ENCODE results near the gene SYNRG.
"Not testable (repeated sequence)": the region's sequence is repeated elsewhere in the genome, so short reads cannot be mapped to it uniquely, and the experiment has no call there.

The SYNRG gene

DNA sequence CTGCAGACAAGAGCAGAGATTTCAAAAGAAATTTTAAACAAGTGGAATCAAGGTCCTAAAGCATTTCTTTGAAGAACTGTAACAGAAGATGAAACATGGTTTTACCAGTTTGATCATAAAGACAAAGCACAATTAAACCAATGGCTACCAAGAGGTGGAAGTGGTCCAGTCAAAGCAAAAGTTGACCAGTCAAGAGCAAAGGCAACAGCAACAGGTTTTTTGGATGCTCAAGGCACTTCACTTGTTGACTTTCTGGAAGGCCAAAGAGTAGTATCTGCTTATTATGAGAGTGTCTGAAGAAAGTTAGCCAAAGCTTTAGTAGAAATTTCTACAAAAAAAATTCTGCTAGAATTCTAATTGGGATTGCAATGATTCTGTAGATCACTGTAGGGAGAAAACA is 28.7 kb upstream of the SYNRG start:
- Histone ChIP-seq H3K9me3 (ENCODE audit: control insufficient read depth, insufficient read depth, low read length) (no peaks in the 10 kb centered on the region), H3K4me3 (ENCODE audit: low read depth, low read length) (no peak overlapping the region), H3K9ac (ENCODE audit: low read depth, low read length) (no peak overlapping the region), H3K36me3 (ENCODE audit: control insufficient read depth, insufficient read depth, low read length) (peaks cover 75% of the 10 kb centered on the region), H3K4me1 (ENCODE audit: control insufficient read depth, insufficient read depth, low read length) (peaks cover 3% of the 10 kb centered on the region; the same call in 1 of the 2 replicates), H3K27me3 (ENCODE audit: control insufficient read depth, insufficient read depth, low read length) (no peaks in the 10 kb centered on the region), H3K27ac (ENCODE audit: low read depth, low read length) (no peak overlapping the region)

DNA sequence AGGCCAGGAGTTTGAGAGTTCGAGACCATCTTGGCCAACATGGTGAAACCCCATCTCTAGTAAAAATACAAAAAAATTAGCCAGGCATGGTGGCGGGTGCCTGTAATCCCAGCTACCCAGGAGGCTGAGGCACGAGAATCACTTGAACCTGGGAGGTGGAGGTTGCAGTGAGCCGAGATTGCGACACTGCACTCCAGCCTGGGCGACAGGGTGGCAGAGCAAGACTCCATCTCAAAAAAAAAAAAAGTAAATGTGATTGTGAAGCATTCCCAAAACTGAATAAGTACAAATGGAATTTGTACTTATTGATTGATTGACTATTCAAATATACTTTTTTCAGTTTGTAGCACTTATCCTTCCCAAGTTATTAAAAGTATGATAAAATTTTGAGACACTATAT is 7.2 kb upstream of the SYNRG start:
- not testable (repeated sequence) for H3K4me1 ChIP-seq (ENCODE audit: control insufficient read depth, insufficient read depth, low read length); H3K9ac ChIP-seq (ENCODE audit: low read depth, low read length); H3K4me3 ChIP-seq (ENCODE audit: low read depth, low read length); H3K27ac ChIP-seq (ENCODE audit: low read depth, low read length); H3K27me3 ChIP-seq (ENCODE audit: control insufficient read depth, insufficient read depth, low read length); H3K9me3 ChIP-seq (ENCODE audit: control insufficient read depth, insufficient read depth, low read length)
- H3K36me3 ChIP-seq (ENCODE audit: control insufficient read depth, insufficient read depth, low read length): peaks cover 89% of the 10 kb centered on the region

DNA sequence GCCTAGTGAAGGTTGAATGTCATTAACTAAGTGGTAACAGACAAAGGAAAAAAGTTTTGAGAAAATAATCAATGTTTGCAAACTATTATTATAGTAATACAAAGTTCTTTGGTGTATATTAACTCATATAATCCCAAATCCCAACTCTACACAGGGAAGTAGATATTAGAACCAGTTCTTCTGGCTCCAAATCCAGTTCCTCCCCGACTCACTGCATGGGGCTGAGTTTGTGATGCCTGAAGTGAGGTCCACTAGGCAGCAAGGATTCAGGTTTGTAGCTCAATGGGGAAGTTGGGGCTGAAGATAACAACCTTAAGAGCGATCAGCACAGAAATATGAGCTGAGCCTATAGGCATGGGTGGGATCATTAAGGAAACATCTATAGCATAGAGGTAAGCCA is 5.6 kb upstream of the SYNRG start:
- H3K4me1 ChIP-seq (ENCODE audit: control insufficient read depth, insufficient read depth, low read length): no peaks in the 10 kb centered on the region
- H3K36me3 ChIP-seq (ENCODE audit: control insufficient read depth, insufficient read depth, low read length): peaks cover 73% of the 10 kb centered on the region
- H3K27me3 ChIP-seq (ENCODE audit: control insufficient read depth, insufficient read depth, low read length): no peaks in the 10 kb centered on the region
- no peak overlapping the region for H3K4me3 ChIP-seq (ENCODE audit: low read depth, low read length)
- H3K9ac ChIP-seq (ENCODE audit: low read depth, low read length): no peak overlapping the region
- H3K27ac ChIP-seq (ENCODE audit: low read depth, low read length): no peak overlapping the region
- no peaks in the 10 kb centered on the region for H3K9me3 ChIP-seq (ENCODE audit: control insufficient read depth, insufficient read depth, low read length)

DNA sequence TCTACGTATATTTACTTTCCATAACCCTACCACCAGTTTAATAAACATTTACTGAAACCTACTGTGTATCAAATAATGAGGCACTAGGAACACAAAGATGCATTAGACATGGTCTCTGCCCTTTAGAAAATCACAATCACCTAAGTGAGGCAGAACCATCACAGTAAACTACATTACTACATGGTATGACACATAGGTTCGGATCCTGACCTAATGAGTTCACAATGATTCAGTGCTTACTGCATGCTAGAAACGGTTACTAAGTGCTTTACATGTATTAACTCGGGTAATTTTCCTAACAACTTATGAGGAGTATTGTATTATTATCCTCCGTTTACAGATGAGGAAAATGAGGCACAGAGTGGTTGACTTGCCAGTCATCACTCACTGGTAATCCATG is 5.2 kb upstream of the SYNRG start:
- no peak overlapping the region for H3K27ac ChIP-seq (ENCODE audit: low read depth, low read length)
- H3K36me3 ChIP-seq (ENCODE audit: control insufficient read depth, insufficient read depth, low read length): peaks cover 69% of the 10 kb centered on the region
- no peak overlapping the region for H3K4me3 ChIP-seq (ENCODE audit: low read depth, low read length)
- H3K9ac ChIP-seq (ENCODE audit: low read depth, low read length): no peak overlapping the region
- no peaks in the 10 kb centered on the region for H3K9me3 ChIP-seq (ENCODE audit: control insufficient read depth, insufficient read depth, low read length)
- no peaks in the 10 kb centered on the region for H3K27me3 ChIP-seq (ENCODE audit: control insufficient read depth, insufficient read depth, low read length)
- H3K4me1 ChIP-seq (ENCODE audit: control insufficient read depth, insufficient read depth, low read length): 0 out of 2 replicates have a peak, but pooled peaks cover 3% of the 10 kb centered on the region

DNA sequence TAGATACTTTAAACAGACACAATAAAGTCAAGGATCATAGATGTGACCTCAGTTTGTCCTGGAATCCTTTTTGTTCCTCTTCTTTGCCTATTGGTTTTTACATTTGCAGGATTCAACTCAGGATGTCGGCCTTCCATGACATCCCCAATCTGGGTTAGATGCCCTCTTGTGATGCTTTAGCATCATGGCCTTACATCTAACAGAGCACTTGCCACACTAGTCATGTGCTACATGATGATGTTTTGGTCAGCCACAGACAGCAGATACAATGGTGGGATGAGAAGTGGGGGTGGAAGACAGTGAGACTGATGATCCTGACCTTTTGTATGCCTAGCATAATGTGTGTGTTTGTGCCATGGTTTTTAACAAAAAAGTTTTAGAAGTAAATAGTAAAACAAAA is 1.8 kb upstream of the SYNRG start:
- no peaks in the 10 kb centered on the region for H3K9me3 ChIP-seq (ENCODE audit: control insufficient read depth, insufficient read depth, low read length)
- H3K4me3 ChIP-seq (ENCODE audit: low read depth, low read length): no peak overlapping the region
- peaks cover 8% of the 10 kb centered on the region for H3K4me1 ChIP-seq (ENCODE audit: control insufficient read depth, insufficient read depth, low read length)
- peaks cover 37% of the 10 kb centered on the region for H3K36me3 ChIP-seq (ENCODE audit: control insufficient read depth, insufficient read depth, low read length)
- no peaks in the 10 kb centered on the region for H3K27me3 ChIP-seq (ENCODE audit: control insufficient read depth, insufficient read depth, low read length)
- H3K9ac ChIP-seq (ENCODE audit: low read depth, low read length): no peak overlapping the region
- no peak overlapping the region for H3K27ac ChIP-seq (ENCODE audit: low read depth, low read length)

DNA sequence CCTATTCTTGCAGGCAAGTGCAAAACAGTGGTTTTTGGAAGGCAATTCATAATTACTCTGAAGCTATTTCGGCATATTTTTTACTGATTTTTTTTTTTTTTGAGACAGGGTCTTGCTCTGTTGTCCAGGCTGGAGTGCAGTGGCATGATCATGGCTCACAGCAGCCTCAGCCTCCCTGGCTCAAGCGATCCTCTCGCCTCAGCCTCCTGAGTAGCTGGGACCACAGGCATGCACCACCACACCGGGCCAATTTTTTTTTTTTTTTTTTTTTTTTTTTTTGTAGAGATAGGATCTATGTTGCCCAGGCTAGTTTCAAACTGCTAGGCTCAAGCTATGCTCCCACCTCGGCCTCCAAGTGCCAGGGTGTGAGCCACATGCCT is 813 bp upstream of the SYNRG start:
- not testable (repeated sequence) for H3K27me3 ChIP-seq (ENCODE audit: control insufficient read depth, insufficient read depth, low read length); H3K9me3 ChIP-seq (ENCODE audit: control insufficient read depth, insufficient read depth, low read length)
- peak overlapping the region; percentile 57 for H3K4me3 ChIP-seq (ENCODE audit: low read depth, low read length)
- H3K27ac ChIP-seq (ENCODE audit: low read depth, low read length): peak overlapping the region; percentile 88
- peaks cover 28% of the 10 kb centered on the region for H3K36me3 ChIP-seq (ENCODE audit: control insufficient read depth, insufficient read depth, low read length)
- H3K4me1 ChIP-seq (ENCODE audit: control insufficient read depth, insufficient read depth, low read length): peaks cover 15% of the 10 kb centered on the region
- H3K9ac ChIP-seq (ENCODE audit: low read depth, low read length): peak overlapping the region; percentile 75; the same call in 1 of the 2 replicates

DNA sequence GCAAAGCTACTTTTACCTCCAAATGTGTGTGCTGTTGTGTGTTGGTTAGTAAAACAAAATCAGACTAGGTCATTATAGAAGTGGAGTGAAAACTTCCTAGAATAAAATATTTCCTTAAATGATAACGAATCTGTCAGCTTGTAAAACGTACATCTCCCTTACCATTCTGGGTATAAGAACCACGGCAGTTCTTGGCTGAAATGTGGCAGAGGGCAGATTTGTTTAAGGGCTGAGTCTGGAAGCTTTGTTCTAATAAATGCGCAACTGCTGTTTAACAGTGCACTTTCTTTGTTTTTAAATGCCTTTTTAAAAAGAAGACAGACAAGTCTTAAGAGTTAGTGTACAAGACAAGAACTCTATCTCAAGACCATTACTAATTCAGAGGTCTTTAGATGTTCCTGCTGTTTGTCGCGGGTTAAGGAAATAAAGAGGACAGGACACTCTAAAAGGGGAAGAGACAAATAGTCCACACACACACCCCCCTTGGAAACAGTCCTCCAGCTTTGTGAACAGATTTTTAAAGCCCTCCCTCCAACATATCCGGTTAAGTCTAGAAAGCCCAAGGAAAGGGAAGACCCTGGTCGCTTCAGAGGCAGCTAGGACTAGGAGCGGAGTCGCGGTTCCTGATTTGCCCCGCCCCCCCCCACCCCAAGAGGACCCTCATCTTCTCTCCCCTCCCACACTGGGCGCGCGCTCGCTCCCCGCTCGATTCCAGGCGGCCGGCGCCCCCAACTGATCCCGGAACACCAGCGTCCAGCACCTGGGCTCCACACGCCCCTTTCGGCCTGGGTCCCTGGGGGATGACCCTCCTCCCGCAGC is 658 bp downstream of the SYNRG start:
- peak overlapping the region; percentile 93 for H3K4me3 ChIP-seq (ENCODE audit: low read depth, low read length)
- no peaks in the 10 kb centered on the region for H3K9me3 ChIP-seq (ENCODE audit: control insufficient read depth, insufficient read depth, low read length)
- peak overlapping the region; percentile 70 for H3K9ac ChIP-seq (ENCODE audit: low read depth, low read length)
- H3K27me3 ChIP-seq (ENCODE audit: control insufficient read depth, insufficient read depth, low read length): no peaks in the 10 kb centered on the region
- peaks cover 13% of the 10 kb centered on the region for H3K36me3 ChIP-seq (ENCODE audit: control insufficient read depth, insufficient read depth, low read length)
- H3K27ac ChIP-seq (ENCODE audit: low read depth, low read length): peak overlapping the region; percentile 90
- peaks cover 25% of the 10 kb centered on the region for H3K4me1 ChIP-seq (ENCODE audit: control insufficient read depth, insufficient read depth, low read length)

DNA sequence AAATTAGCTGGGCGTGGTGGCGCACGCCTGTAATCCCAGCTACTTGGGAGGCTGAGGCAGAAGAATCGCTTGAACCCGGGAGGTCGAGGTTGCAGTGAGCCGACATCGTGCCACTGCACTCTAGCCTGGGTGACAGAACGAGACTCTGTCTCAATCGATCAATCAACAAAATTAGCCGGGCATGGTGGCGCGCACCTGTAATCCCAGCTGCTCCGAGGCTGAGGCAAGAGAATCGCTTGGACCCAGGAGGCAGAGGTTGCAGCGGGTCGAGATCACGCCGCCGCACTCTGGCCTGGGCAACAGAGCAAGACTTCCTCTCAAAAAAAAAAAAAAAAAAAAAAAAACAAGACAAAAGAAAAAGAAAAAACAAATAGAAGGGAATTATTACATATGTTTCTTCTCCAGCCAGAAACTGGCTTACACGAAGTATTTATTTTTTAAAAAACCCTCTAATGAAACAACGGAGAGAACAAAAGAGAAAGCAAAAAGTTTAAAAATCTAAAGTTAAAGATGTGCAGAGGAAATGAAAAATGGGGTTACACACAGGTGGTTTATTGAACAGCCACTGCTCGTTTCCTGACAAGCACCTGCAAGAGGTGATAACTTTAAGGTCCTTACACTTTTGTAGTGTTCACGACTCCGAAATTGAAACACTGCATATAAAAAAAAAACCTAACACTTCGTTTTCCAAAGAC is 1.4 kb downstream of the SYNRG start:
- Histone ChIP-seq H3K27ac (ENCODE audit: low read depth, low read length) (no peak overlapping the region), H3K4me1 (ENCODE audit: control insufficient read depth, insufficient read depth, low read length) (peaks cover 25% of the 10 kb centered on the region), H3K4me3 (ENCODE audit: low read depth, low read length) (peak overlapping the region; percentile 93), H3K9me3 (ENCODE audit: control insufficient read depth, insufficient read depth, low read length) (no peaks in the 10 kb centered on the region), H3K36me3 (ENCODE audit: control insufficient read depth, insufficient read depth, low read length) (peaks cover 5% of the 10 kb centered on the region), H3K9ac (ENCODE audit: low read depth, low read length) (no peak overlapping the region), H3K27me3 (ENCODE audit: control insufficient read depth, insufficient read depth, low read length) (no peaks in the 10 kb centered on the region)

DNA sequence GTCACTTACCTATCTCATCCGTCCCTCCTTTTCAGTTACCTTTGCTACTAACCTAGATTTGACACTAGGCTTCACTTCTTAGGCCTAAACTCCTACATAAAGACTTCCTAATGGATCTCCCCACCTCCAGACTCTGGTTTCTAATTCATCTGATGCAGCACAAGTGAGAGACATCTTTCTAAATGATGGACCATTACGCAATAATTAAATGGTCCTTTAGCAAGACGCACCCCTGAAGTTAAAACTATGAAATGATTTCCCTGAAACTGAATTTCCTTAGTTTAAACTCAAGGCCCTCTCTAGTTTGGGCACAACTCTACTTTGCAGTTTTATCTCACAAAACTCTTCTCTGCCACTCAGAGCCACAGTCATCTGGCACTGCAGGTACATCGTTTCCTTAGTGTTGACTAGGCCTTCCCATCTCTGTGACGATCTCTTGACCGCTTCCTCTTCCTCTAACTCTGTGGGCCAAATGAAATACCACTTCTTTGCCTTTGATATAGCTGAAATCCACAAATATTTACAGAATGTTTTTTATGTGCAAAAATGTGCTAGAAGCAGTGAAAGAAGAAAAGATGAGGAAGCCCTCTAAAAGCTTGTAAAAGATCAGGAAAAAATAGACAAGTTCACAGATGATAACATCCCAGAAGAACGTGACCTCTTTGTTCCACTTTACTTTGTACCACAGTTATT is 3.3 kb downstream of the SYNRG start:
- peaks cover 25% of the 10 kb centered on the region for H3K4me1 ChIP-seq (ENCODE audit: control insufficient read depth, insufficient read depth, low read length)
- no peak overlapping the region for H3K4me3 ChIP-seq (ENCODE audit: low read depth, low read length)
- no peak overlapping the region for H3K9ac ChIP-seq (ENCODE audit: low read depth, low read length)
- H3K27ac ChIP-seq (ENCODE audit: low read depth, low read length): no peak overlapping the region
- no peaks in the 10 kb centered on the region; the same call in 1 of the 2 replicates for H3K36me3 ChIP-seq (ENCODE audit: control insufficient read depth, insufficient read depth, low read length)
- H3K27me3 ChIP-seq (ENCODE audit: control insufficient read depth, insufficient read depth, low read length): no peaks in the 10 kb centered on the region
- no peaks in the 10 kb centered on the region for H3K9me3 ChIP-seq (ENCODE audit: control insufficient read depth, insufficient read depth, low read length)

DNA sequence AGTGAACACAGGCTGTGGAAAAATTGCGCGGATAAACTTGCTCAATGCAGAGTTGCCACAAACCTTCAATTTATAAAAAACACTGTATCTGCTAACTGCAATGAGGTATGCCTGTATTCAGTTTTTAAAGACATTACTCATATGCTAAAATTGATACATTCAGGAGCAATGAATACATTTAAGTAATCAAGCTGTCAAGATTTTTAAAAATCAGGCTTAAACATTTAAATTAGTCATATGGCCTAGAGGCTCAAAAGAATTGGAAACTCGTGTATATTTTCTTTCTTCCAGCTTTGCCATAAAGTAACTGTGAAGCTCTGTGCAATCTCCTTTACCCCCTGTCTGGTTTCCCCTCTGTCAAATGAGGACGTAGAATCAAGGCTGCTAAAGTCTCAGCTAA is 4.1 kb downstream of the SYNRG start:
- no peak overlapping the region for H3K9ac ChIP-seq (ENCODE audit: low read depth, low read length)
- no peaks in the 10 kb centered on the region for H3K9me3 ChIP-seq (ENCODE audit: control insufficient read depth, insufficient read depth, low read length)
- no peak overlapping the region for H3K4me3 ChIP-seq (ENCODE audit: low read depth, low read length)
- H3K4me1 ChIP-seq (ENCODE audit: control insufficient read depth, insufficient read depth, low read length): peaks cover 25% of the 10 kb centered on the region
- H3K27ac ChIP-seq (ENCODE audit: low read depth, low read length): no peak overlapping the region
- no peaks in the 10 kb centered on the region for H3K27me3 ChIP-seq (ENCODE audit: control insufficient read depth, insufficient read depth, low read length)
- H3K36me3 ChIP-seq (ENCODE audit: control insufficient read depth, insufficient read depth, low read length): peaks cover 4% of the 10 kb centered on the region

DNA sequence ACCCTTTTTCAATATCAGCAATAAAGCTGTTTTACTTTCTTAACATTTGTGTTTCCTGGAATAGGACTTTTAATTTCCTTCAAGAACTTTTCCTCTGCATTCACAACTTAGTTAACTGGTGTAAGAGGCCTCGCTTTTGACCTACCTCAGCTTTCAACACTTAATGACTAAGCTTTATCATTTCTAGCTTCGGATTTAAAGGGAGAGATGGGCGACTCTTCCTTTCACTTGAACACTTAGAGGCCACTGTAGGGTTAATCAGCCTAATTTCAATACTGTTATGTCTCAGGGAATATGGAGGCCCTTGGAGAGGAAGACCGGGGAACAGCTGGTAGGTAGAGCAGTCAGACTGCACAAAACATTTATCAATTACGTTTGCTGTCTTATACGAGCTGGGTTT is 4.7 kb downstream of the SYNRG start:
- Histone ChIP-seq H3K4me3 (ENCODE audit: low read depth, low read length) (no peak overlapping the region), H3K27ac (ENCODE audit: low read depth, low read length) (no peak overlapping the region), H3K9ac (ENCODE audit: low read depth, low read length) (no peak overlapping the region), H3K36me3 (ENCODE audit: control insufficient read depth, insufficient read depth, low read length) (peaks cover 8% of the 10 kb centered on the region), H3K4me1 (ENCODE audit: control insufficient read depth, insufficient read depth, low read length) (peaks cover 22% of the 10 kb centered on the region), H3K27me3 (ENCODE audit: control insufficient read depth, insufficient read depth, low read length) (no peaks in the 10 kb centered on the region), H3K9me3 (ENCODE audit: control insufficient read depth, insufficient read depth, low read length) (no peaks in the 10 kb centered on the region)

All from HUES48 (cell line).